Inflammatory macrophage (primary cell): ENCODE results near the gene EHBP1L1.

Source experiments
- DNase-seq, 2 donors: peaks; one replicate each; pipeline ENCODE4 v3.0.0-alpha.2; 2020 to 2022

The EHBP1L1 gene

DNA sequence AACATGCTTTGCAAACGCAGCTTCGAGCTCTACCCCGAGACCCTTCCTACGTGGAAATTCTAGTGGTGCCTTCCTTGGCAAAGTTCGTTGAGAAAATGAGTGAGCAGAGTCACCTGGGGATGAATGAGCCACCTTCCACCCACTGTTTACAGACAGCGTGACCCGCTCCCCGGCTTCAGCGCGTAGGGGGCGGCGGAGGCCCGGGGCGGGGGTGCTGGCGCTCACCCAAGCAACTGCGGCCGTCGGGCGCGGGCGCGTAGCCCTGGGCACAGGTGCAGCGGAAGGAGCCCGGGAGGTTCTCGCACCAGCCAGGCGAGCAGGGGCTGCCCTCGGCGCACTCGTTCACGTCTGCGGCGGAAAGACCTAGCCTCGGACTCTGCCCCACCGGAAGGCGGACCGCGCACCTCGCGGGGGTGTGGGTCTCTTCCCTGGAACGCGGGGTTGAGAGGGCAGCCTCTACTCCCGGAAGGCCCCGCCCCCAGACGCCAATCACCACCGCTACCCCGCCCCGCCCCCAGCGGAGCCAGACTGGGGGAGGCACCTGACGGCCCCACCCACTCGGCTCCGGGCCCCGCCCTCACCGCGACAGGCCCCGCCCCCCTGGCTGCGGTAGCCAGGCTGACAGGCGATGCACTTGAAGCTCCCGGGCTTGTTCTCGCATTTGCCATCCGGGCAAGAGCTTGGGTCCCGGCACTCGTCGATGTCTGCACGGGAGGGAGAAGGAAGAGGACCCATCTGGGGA is 29.5 kb upstream of the EHBP1L1 start:
- DNase-seq, result peak; percentile 86 to 88

DNA sequence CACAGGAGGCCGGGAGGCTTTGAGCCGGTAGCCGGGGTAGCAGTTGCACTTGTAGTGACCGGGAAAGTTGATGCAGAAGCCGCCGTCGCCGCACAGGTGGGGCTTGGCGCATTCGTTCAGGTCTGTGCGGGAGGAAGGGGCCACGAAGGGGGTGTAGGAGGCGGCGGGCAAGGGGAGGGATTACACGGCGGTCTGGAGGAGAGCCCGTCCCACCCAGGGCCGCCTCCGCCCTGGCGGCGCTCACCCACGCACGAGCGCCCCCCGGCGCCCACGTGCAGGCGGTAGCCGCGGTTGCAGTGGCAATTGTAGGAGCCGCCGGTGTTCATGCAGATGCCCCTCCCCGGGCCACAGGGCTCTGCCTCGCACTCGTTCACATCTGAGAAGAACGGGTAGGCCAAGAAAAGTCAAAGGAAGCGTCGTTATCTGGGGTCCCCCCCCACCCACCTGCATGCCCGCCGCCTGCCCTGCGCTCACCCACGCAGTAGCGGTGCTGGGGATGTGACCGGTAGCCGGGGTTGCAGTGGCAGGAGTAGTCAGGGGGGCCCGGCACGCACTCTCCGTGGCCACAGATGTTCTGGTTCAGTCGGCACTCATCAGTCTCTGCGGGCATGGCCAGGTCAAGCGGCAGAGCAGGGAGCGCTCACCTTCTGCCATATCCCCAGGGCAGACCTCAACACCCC is 28.3 kb upstream of the EHBP1L1 start:
- DNase-seq, result no peak

- DNase-seq, result no peak
These were observed 27.5 kb upstream of the EHBP1L1 start for GRCh38 chr11:65548395-65548794.

- DNase-seq, result peak; percentile 53 to 79
These were observed 26.8 kb upstream of the EHBP1L1 start for GRCh38 chr11:65549096-65549495.

- DNase-seq, result peak; percentile 54 to 68
These were observed 24.1 kb upstream of the EHBP1L1 start for GRCh38 chr11:65551572-65552387.

DNA sequence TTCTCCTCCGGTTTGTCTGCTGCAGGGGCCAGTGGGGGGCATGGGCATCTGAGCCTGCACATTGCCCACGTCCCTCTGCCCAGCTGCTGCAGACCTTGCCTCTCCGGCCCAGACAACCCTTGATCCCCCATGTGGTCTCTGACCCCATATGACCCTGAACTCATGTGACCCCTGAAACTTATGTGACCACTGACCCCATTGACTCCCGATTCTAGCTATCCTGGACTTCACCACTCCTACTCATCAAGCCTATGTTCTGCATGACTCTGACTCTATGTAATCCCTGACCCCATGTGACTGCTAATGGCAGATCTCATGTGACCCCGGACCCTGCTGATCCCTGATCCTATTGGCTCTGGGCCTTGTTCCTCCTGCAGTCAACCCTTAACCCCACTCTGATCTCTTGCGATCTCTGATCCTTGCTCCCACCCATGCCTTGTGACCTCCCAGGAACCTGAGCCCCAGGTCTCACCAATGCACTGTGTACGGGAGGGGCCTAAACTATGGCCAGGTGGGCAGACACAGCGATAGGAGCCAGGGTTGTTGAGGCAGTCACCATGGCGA is 23.4 kb upstream of the EHBP1L1 start:
- peak; percentile 89 to 95 for DNase-seq

DNA sequence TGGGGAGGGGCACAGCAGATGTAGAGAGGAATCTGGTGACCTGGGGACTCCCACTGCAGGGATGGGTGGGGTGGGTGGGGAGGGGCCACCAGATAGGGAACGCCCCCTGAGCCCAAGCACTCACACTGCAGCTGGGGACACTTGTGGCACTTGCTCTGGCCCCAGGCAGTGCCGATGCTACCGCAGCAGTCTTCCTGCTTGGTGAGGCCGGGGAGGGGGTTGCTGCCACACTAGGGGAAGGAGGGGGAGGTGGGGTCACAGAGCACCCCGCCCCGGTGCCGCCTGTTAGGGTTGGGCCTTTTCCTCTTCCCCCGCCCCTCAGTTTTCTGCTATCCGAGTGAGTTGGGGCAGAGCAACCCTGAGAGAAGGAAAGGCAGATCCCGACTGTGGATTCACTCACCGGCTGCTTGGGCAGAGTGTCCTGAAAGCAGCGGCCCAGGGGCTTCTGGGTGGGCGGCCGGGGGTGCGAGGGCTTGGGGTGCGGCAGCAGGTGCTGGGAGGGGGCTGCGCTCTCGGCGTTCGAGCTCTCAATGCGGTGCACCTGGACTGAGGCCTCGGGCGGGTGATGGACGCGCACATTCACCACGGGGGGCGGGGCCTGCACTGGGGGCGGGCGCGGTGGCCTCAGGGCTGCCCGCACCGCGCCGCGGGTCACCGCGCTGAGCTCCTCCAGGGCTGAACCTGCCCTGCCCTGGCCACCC is 22.4 kb upstream of the EHBP1L1 start:
- DNase-seq, result peak; percentile 58 to 82

GRCh38 chr11:65554057-65554818 is 21.6 kb upstream of the EHBP1L1 start:
- DNase-seq, result no peak

- DNase-seq, result no peak
These were observed 20.9 kb upstream of the EHBP1L1 start for GRCh38 chr11:65554842-65555430.

GRCh38 chr11:65555693-65556231 is 20.1 kb upstream of the EHBP1L1 start:
- peak; percentile 58 to 60 for DNase-seq

DNA sequence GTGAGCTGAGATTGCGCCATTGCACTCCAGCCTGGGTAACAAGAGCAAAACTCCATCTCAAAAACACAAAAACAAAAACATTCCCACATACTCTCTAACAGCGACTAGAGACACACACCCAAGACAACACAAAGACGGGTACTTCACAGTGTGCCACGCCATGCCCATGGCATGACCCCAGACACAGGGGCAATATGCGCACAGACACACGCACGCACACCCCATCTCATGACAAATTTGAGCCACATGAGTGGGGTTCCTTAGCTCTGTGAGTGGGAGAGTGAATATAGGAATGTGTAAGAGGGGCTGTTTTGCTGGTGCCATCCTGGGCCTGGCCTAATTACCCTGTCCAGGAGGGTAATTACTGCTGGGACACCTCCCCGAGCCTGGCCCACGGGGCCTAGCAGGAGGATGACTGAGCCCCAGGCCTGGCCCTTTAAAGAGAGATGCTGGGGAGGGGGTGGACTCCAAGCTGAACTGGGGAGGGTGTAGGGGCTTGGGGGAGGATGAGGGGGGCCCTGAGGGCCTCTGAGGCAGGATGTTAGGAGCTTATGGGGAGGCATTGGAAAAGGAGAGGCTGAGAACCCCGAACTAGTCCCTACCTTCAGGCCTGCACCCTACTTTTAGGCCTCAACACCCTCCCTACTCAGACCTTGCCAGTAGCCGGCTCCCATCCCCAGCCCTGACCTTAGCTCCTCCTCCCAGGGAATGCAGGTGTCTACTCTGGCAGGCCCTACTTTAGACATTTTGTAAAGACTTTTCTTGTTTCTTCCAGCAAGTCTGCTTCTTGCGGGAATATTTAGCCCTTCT is 19.2 kb upstream of the EHBP1L1 start:
- DNase-seq, result no peak

GRCh38 chr11:65557280-65558001 is 18.4 kb upstream of the EHBP1L1 start:
- DNase-seq, result no peak

DNA sequence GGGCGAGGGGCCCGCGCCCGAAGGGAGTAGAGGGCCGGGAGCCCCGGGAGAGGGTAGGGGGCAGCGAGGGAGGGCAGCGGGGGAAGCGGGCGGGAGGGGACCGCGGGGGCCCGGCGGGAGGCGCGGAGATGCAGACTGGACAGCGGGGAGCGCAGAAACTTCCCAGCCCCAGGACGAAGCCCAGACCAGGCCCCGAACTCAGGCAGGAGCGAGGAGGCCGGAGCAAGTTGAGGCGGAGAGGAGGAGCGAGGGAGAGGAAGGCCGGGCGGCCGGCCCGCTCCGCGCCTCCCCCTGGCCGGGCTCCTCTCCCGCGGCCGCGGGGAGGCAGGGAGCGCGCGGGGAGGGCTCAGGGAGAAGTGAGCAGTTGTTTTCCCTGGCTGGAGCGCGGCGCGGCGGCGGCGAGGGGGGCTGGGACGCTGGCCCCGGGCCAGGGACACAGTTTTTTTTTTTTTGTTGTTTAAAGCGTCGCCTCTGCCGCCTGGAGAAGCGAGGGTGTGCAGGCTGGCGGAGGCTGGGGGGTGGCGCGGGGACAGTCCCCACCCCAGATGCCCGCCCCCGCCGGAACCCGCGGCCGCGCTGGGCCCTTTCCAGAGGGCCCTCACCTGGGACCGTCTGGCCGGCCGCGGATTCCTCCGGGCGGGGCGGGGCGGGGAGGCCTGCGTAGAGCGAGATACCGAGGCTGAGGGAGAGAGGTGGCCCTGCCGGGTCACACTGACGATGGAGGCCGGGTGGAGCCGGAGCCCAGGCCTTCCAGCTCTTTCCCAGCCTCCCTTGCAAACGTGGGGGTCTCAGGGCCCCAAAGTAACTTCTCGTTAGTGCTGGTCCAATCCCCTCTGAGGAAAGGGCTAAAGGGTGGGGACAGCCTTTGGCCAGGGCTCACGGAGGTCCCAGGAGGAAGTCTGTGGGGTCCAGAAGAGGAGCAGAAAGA is 17.6 kb upstream of the EHBP1L1 start, which contains the start of gene LTBP3:
LTBP3 (minus strand) TSS at position 358 of the 928 bp plus-strand sequence. CDS start 400 bp downstream, outside the sequence.
- DNase-seq, result peak; percentile 48 to 56

DNA sequence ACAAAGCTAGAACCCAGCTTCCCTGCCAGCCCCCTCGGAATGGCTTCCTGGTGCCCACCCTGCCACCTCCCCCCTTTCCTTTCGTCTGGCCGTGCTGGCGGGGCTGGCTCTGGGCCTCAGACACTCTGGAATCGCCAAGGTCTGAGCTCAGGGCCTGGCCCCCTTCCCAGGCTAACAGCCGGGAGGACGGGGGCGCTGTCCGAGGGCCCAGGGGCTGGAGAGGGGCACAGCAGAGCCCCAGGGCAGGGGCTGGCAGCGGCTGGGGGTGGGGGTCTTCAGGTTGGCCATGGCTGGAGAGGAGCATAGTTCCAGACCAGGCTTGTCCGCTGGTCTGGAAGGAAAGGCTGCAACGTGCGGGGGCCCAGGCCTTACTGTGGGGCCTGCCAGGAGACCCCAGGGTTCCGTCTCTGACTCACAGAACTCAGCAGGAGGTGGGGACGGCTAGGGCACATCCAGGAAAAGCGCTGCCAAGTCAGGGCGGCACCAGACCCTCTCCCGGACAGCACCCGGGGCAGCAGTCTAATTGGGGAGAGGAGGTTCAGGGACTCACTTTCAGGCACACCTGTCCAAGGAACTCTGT is 16.8 kb upstream of the EHBP1L1 start:
- DNase-seq, result no peak

DNA sequence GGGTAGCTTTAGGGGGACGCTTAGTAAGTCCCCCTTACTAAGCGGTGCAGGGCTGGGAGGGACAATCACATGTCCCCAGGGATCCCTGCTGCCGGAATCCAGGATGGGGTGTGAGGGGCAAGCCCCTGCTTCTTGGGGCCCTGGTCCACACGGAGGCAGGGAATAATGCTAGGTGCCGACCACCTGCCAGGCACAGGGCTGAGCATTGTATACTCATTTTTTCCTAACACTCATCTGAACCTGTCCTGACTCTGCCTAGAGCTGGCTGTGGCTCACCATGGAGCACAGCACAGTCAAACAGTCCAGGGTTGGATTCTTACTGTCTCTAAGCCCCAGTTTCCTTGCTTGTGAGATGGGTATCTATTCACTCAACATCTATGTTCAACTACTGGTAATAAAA is 16.3 kb upstream of the EHBP1L1 start:
- no peak for DNase-seq

- no peak for DNase-seq
These were observed 15.8 kb upstream of the EHBP1L1 start for GRCh38 chr11:65559951-65560537.
